Esophagus muscularis mucosa (tissue), 4 donors: ENCODE results near the gene KLRC4. TPM values are rescaled to one million over a fixed set of nuclear protein-coding genes. Genes with fewer than 3 reads are reported as not detected.
"Not testable (repeated sequence)": the region's sequence is repeated elsewhere in the genome, so short reads cannot be mapped to it uniquely, and the experiment has no call there.

ENCODE experiments used
- DNase-seq: peaks from one replicate; pipeline ENCODE4 v3.0.0-alpha.2; 2017; ENCODE audit errors: extremely low spot score
- H3K27ac ChIP-seq, 4 donors: fragments of 200-600 bp; sonication (generic); replicated peaks in 1 of 4; 1 replicate in 3 of 4; 2 replicates in 1 of 4; pipeline ENCODE4 v1.5.1; 2016 to 2019; ENCODE audit warnings: mild to moderate bottlenecking in 1 of 4
- H3K27me3 ChIP-seq, 4 donors: fragments of 200-600 bp; sonication (generic); one replicate each; pipeline versions ENCODE4 v1.5.1 to v1.6.0; 2016 to 2019
- H3K36me3 ChIP-seq, 4 donors: fragments of 200-600 bp; sonication (generic); one replicate each; pipeline ENCODE4 v1.5.1; 2016 to 2019
- H3K4me1 ChIP-seq, 4 donors: fragments of 200-600 bp; sonication (generic); one replicate each; pipeline ENCODE4 v1.5.1; 2016 to 2019
- H3K4me3 ChIP-seq, 4 donors: fragments of 200-600 bp; sonication (generic); 1 replicate in 2 of 4; 2 replicates in 2 of 4; pipeline ENCODE4 v1.5.1; 2016 to 2019; ENCODE audit warnings: mild to moderate bottlenecking in 4 of 4, moderate library complexity in 1 of 4
- H3K9me3 ChIP-seq, 4 donors: fragments of 200-600 bp; sonication (generic); 1 replicate in 3 of 4; 2 replicates in 1 of 4; pipeline ENCODE4 v1.5.1; 2016 to 2019
- EP300 ChIP-seq: sonication (generic); formaldehyde crosslinking; IDR thresholded peaks from one replicate; pipeline ENCODE4 v1.6.1; 2017; ENCODE audit warnings: antibody characterized with exemption
- POLR2A ChIP-seq: fragments of 450-650 bp; IDR thresholded peaks from one replicate; pipeline ENCODE4 v1.6.1; 2017; ENCODE audit warnings: antibody characterized with exemption, moderate library complexity, mild to moderate bottlenecking, low read depth
- POLR2AphosphoS5 ChIP-seq, 2 donors: sonication (generic); formaldehyde crosslinking; IDR thresholded peaks; one replicate each; pipeline ENCODE4 v1.6.1; 2017; ENCODE audit warnings: antibody characterized with exemption in 2 of 2
- WGBS: methylation state at CpG from one replicate; pipeline ENCODE4 v1.1.5; 2018; 5-methylcytosine and 5-hydroxymethylcytosine counted together
- intact Hi-C: fragments of 100-400 bp; cut with DNase I; formaldehyde crosslinking; loops from one replicate; pipeline ENCODE4 v1.15.1; 2023
- total RNA-seq, 4 donors: library from RNA; depleted of rRNA; stranded (reverse); fragments of >200 nt; gene quantifications; one replicate each; pipeline versions ENCODE4 v1.1.0 to v1.2.1, GENCODE V29; 2016
- TF ChIP-seq, protein P1 (sequence below), 3 experiments: fragments of 200-600 bp in 2 of 3; fragments of 450-650 bp in 1 of 3; sonication (generic) in 2 of 3; IDR thresholded peaks; one replicate each; pipeline ENCODE4 v1.5.1; 2017 to 2019; ENCODE audit warnings: antibody characterized with exemption in 3 of 3, mild to moderate bottlenecking in 2 of 3, moderate library complexity in 1 of 3

KLRC4 gene
- total RNA-seq, 4 donors from 2014 or later: 0.83 TPM; not detected in 3

- no peak for DNase-seq
- Histone ChIP-seq H3K27me3 (no peaks in the 10 kb centered on the region), H3K4me3 (no peak overlapping the region), H3K36me3 (no peaks in the 10 kb centered on the region), H3K4me1 (no peaks in the 10 kb centered on the region), H3K9me3 (no peaks in the 10 kb centered on the region), H3K27ac (no peak overlapping the region)
- 87% methylated on average over 4 of the region's 4 CpGs for WGBS
- no peak for TF ChIP-seq POLR2AphosphoS5 (IDR thresholded peaks at IDR 0.05)
- no peak for TF ChIP-seq POLR2A
- no peak for TF ChIP-seq EP300
- TF ChIP-seq, protein P1, sequence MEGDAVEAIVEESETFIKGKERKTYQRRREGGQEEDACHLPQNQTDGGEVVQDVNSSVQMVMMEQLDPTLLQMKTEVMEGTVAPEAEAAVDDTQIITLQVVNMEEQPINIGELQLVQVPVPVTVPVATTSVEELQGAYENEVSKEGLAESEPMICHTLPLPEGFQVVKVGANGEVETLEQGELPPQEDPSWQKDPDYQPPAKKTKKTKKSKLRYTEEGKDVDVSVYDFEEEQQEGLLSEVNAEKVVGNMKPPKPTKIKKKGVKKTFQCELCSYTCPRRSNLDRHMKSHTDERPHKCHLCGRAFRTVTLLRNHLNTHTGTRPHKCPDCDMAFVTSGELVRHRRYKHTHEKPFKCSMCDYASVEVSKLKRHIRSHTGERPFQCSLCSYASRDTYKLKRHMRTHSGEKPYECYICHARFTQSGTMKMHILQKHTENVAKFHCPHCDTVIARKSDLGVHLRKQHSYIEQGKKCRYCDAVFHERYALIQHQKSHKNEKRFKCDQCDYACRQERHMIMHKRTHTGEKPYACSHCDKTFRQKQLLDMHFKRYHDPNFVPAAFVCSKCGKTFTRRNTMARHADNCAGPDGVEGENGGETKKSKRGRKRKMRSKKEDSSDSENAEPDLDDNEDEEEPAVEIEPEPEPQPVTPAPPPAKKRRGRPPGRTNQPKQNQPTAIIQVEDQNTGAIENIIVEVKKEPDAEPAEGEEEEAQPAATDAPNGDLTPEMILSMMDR (IDR thresholded peaks at IDR 0.05): no peak
- intact Hi-C loops: no loop called here
These were observed 38.7 kb upstream of the KLRC4 start for GRCh38 chr12:10448236-10448635.

DNA sequence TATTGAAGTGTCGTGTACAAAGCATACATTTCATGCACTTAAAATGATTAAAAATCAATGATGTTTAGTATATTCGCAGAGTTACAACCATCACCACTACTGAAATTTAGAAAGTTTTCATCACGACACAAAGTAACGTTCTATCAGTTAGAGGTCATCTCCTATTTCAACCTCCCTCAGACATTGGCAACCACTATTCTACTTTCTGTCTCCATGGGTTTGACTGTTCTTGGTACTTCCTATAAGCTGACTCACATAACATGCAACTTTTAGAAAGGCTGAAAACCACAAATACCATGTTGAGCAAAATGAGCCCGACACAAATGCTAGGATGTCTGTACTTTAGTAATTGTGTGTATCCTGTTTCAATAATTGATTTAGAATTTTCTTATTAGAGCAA lies 36.5 kb upstream of the KLRC4 start:
- H3K27me3 ChIP-seq, DNase-seq, H3K4me3 ChIP-seq, H3K36me3 ChIP-seq, H3K4me1 ChIP-seq, H3K27ac ChIP-seq, H3K9me3 ChIP-seq, intact Hi-C loops: not testable (repeated sequence)
- whole genome bisulfite sequencing: 85% methylated on average over 5 of the region's 5 CpGs

DNA sequence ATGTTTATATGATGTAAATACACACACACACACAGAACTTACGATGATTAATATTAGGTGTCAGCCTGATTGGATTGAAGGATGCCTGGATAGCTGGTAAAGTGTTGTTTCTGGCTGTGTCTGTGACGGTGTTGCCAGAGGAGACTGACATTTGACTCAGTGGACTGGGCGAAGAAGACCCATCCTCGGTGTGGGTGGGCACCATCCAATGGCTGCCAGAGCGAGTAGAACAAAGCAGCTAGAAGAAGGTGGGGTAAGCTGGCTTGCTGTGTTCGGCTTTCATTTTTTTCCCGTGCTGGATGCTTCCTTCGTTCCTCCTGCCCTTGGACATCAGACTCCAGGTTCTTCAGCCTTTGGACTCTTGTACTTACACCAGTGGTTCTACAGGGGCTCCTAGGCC lies 31.6 kb upstream of the KLRC4 start:
- H3K27me3 ChIP-seq, H3K4me3 ChIP-seq, H3K4me1 ChIP-seq, DNase-seq, intact Hi-C loops, H3K36me3 ChIP-seq, H3K27ac ChIP-seq, H3K9me3 ChIP-seq: not testable (repeated sequence)
- WGBS: 89% methylated on average over 8 of the region's 8 CpGs

DNA sequence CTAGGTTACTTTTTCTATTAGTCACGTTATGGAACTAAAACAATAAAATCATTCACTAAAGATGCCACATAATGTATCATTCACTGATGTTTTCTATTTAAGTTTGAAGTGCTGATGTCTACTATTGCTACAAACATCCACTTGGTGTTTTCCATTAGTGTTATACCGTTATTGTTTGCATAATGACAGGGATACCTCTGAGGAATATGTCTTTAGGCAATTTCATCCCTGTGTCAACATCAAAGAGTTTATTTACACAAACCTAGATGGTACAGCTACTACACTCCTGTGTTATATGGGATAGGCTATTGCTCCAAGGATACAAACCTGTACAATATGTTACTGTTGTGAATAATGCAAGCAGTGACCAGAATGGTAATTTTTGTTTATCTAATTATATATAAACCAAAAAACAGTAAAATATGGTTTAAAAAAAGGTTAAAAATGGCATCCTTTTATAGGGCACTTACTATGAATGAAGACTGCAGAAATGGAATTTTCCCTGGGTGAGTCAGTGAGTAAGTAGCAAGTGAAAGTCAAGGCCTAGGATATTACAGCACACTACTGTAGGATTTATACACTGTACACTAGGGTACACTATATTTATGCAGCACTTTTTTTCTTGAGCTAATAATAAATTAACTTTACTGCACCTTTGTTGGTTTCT lies 30.2 kb upstream of the KLRC4 start:
- H3K27ac ChIP-seq, intact Hi-C loops, H3K9me3 ChIP-seq, H3K4me3 ChIP-seq, DNase-seq, H3K4me1 ChIP-seq, H3K36me3 ChIP-seq, H3K27me3 ChIP-seq: not testable (repeated sequence)
- 84% methylated on average over 2 of the region's 2 CpGs for WGBS

DNA sequence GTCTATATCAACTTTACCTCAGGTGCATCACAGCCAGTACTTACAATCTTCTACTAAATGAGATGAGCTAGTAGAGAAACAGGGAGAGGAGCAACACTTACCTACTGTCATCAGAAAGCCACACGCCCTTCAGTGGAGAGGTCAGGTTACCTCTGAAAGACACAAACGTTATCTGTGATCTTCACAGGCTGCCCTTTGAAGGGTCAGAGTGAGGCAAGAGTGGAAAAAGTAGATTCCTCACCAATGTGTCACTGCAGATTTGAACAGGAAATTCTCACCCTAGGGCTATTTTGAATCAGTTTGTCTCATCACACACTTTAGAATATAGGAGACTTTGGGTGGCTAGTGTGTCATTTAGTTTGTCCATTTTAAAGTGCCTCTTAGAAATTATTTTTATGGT lies 28.0 kb upstream of the KLRC4 start:
- H3K27me3 ChIP-seq, intact Hi-C loops, H3K9me3 ChIP-seq, H3K4me1 ChIP-seq, DNase-seq, H3K4me3 ChIP-seq, H3K27ac ChIP-seq, H3K36me3 ChIP-seq: not testable (repeated sequence)
- WGBS: no CpG with 5 or more reads among the region's 2 CpGs

GRCh38 chr12:10435816-10436215 lies 26.3 kb upstream of the KLRC4 start, which contains the start of gene KLRC2:
Gene KLRC2 (minus strand): TSS chr12:10436010. CDS start chr12:10435986, 24 bp downstream.
- 27% methylated on average over 3 of the region's 3 CpGs for whole genome bisulfite sequencing

DNA sequence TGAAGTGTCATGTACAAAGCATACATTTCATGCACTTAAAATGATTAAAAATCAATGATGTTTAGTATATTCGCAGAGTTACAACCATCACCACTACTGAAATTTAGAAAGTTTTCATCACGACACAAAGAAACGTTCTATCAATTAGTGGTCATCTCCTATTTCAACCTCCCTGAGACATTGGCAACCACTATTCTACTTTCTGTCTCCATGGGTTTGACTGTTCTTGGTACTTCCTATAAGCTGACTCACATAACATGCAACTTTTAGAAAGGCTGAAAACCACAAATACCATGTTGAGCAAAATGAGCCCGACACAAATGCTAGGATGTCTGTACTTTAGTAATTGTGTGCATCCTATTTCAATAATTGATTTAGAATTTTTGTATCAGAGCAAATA lies 21.1 kb upstream of the KLRC4 start:
- H3K27ac ChIP-seq, intact Hi-C loops, H3K36me3 ChIP-seq, H3K27me3 ChIP-seq, H3K9me3 ChIP-seq, H3K4me3 ChIP-seq, H3K4me1 ChIP-seq, DNase-seq: not testable (repeated sequence)
- WGBS: 88% methylated on average over 4 of the region's 4 CpGs

More at GRCh38 chr12:10435816-10436215, 26.3 kb upstream of the KLRC4 start, which contains the start of gene KLRC2:
- DNase-seq, H3K27ac ChIP-seq, intact Hi-C loops, H3K4me3 ChIP-seq, H3K9me3 ChIP-seq, H3K4me1 ChIP-seq, H3K27me3 ChIP-seq, H3K36me3 ChIP-seq: not testable (repeated sequence)

DNA sequence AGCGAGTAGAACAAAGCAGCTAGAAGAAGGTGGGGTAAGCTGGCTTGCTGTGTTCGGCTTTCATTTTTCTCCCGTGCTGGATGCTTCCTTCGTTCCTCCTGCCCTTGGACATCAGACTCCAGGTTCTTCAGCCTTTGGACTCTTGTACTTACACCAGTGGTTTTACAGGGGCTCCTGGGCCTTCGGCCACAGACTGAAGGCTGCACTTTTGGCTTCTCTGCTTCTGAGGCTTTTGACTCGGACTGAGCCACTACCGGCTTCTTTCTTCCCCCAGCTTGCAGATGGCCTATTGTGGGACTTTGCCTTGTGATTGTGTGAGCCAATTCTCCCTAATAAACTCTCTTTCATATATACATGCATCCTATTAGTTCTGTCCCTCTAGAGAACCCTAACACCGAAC lies 16.4 kb upstream of the KLRC4 start:
- H3K27me3 ChIP-seq, H3K27ac ChIP-seq, intact Hi-C loops, H3K4me3 ChIP-seq, DNase-seq, H3K4me1 ChIP-seq, H3K36me3 ChIP-seq, H3K9me3 ChIP-seq: not testable (repeated sequence)
- 90% methylated on average over 7 of the region's 8 CpGs for WGBS

DNA sequence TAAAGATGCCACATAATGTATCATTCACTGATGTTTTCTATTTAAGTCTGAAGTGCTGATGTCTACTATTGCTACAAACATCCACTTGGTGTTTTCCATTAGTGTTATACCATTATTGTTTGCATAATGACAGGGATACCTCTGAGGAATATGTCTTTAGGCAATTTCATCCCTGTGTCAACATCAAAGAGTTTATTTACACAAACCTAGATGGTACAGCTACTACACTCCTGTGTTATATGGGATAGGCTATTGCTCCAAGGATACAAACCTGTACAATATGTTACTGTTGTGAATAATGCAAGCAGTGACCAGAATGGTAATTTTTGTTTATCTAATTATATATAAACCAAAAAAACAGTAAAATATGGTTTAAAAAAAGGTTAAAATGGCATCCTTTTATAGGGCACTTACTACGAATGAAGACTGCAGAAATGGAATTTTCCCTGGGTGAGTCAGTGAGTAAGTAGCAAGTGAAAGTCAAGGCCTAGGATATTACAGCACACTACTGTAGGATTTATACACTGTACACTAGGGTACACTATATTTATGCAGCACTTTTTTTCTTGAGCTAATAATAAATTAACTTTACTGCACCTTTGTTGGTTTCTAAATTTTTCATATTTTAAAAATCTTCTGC lies 14.8 kb upstream of the KLRC4 start:
- intact Hi-C loops, H3K36me3 ChIP-seq, DNase-seq, H3K27ac ChIP-seq, H3K27me3 ChIP-seq, H3K9me3 ChIP-seq, H3K4me1 ChIP-seq, H3K4me3 ChIP-seq: not testable (repeated sequence)
- no CpG with 5 or more reads among the region's 1 CpG for WGBS

DNA sequence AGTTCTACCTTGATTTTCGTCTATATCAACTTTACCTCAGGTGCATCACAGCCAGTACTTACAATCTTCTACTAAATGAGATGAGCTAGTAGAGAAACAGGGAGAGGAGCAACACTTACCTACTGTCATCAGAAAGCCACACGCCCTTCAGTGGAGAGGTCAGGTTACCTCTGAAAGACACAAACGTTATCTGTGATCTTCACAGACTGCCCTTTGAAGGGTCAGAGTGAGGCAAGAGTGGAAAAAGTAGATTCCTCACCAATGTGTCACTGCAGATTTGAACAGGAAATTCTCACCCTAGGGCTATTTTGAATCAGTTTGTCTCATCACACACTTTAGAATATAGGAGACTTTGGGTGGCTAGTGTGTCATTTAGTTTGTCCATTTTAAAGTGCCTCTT lies 12.6 kb upstream of the KLRC4 start:
- H3K9me3 ChIP-seq, H3K4me1 ChIP-seq, H3K36me3 ChIP-seq, H3K27me3 ChIP-seq, intact Hi-C loops, H3K4me3 ChIP-seq, DNase-seq, H3K27ac ChIP-seq: not testable (repeated sequence)
- 40% methylated on average over 2 of the region's 3 CpGs for WGBS

- H3K9me3 ChIP-seq, DNase-seq, H3K27me3 ChIP-seq, H3K4me3 ChIP-seq, H3K4me1 ChIP-seq, H3K36me3 ChIP-seq, intact Hi-C loops, H3K27ac ChIP-seq: not testable (repeated sequence)
- 20% methylated on average over 1 of the region's 1 CpG for WGBS
These were observed 10.8 kb upstream of the KLRC4 start, which contains the start of gene KLRC3 for GRCh38 chr12:10420334-10420733. Gene KLRC3 (minus strand): TSS chr12:10420595. CDS start chr12:10420550, 45 bp downstream.
